Measurements from ENCODE around the gene IRAG1.

The IRAG1 gene

DNA sequence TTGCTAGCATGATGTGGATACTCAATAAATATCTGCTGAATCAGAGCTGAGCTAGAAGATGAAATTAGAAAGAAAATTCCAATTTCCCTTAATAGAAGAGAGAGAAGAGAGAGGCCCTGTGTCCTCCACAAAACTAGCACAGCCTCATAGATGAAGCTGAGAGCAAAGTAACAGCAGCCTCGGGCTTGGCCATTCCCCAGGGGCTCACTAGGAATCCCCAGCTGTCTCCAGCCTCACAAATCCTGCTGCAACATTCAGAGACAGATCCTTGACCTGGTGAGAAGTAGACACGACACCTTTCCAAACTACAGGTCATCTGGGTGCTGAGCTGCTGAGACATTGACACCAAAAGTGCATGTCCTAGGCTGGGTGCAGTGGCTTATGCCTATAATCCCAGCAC lies 26.1 kb upstream of the IRAG1 start:
- Mint-ChIP-seq H3K4me1 (no peaks in the 10 kb centered on the region), H3K9me3 (no peaks in the 10 kb centered on the region), H3K4me3 (no peak overlapping the region), H3K36me3 (no peaks in the 10 kb centered on the region), H3K27ac (no peak overlapping the region), H3K27me3 (no peaks in the 10 kb centered on the region)

DNA sequence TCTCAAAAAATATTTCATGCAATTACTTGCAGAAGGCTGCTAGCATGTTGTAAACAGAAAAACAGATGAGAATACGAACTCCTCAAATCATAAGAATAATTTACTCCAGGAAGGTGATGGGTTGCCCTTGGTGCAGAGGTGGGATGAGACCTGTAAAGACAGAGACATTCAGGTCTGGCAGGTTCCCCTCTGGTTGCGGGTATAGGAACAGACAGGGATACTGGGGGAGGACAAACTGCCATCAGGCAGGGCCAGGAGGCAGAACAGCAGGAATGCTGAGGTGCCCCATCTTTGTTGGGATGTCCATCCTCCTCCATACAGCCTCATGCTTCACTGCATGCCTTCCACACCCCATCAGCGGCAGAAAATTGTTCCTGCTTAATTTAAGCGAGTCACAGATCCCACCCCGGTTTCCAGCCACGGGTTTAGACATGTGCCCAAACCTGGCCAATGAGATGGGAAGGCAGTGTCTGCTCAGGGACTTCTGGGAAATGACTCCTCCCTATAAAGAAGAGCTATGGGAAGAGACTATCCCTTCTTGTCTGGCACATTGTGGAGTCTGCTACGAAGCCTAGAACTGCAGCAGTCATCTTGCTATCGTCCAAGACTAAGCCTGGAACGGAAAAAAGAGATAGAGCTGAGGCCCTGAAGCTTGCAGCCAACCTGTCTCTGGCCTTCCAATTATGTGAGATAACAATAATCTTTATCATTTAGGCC lies 23.1 kb upstream of the IRAG1 start:
- no peak overlapping the region for H3K4me3 Mint-ChIP-seq
- no peaks in the 10 kb centered on the region for H3K36me3 Mint-ChIP-seq
- no peak overlapping the region for H3K27ac Mint-ChIP-seq
- no peaks in the 10 kb centered on the region for H3K27me3 Mint-ChIP-seq
- no peaks in the 10 kb centered on the region for H3K4me1 Mint-ChIP-seq
- no peaks in the 10 kb centered on the region for H3K9me3 Mint-ChIP-seq

DNA sequence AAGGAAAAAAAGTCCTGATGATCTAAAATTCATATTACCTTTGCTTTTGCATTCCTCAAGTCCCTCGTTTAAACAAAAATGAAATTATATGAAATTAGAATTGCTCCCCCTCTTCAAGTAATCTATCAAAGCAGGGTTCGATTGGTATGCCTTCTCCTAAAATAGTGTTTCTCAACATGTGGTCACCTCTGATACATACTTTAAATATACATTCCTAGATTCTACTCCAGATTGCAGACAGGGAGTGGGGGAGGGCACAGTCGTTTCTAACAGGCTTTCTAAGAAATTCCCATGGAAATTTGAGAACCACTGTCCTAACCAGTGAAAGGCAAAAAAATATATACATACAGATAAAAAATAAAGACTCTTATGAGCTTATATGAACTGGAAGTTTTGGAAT lies 22.6 kb upstream of the IRAG1 start:
- Mint-ChIP-seq H3K27me3 (no peaks in the 10 kb centered on the region), H3K4me1 (no peaks in the 10 kb centered on the region), H3K4me3 (no peak overlapping the region), H3K36me3 (no peaks in the 10 kb centered on the region), H3K9me3 (no peaks in the 10 kb centered on the region), H3K27ac (no peak overlapping the region)

DNA sequence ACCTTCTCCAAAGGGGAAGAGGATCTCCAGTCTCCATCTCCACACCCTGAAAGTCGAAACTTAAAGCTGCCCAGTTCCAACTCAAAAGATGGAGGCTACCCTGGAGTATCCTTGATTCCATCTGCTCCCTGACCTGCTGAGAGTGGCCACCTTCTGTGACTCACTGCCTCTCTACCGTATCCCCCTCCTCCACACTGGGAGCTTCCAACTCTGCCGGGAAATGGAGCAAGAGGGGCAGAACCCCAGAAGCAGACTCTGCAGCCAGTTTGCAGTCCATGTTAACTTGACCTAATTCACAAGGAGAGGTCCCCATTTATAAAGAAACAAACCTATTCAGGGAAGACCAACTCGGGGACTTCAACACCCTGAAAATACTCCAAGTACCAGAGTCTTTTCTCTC lies 22.0 kb upstream of the IRAG1 start:
- Mint-ChIP-seq H3K4me3 (no peak overlapping the region), H3K27ac (no peak overlapping the region), H3K27me3 (no peaks in the 10 kb centered on the region), H3K4me1 (no peaks in the 10 kb centered on the region), H3K36me3 (no peaks in the 10 kb centered on the region), H3K9me3 (no peaks in the 10 kb centered on the region)

DNA sequence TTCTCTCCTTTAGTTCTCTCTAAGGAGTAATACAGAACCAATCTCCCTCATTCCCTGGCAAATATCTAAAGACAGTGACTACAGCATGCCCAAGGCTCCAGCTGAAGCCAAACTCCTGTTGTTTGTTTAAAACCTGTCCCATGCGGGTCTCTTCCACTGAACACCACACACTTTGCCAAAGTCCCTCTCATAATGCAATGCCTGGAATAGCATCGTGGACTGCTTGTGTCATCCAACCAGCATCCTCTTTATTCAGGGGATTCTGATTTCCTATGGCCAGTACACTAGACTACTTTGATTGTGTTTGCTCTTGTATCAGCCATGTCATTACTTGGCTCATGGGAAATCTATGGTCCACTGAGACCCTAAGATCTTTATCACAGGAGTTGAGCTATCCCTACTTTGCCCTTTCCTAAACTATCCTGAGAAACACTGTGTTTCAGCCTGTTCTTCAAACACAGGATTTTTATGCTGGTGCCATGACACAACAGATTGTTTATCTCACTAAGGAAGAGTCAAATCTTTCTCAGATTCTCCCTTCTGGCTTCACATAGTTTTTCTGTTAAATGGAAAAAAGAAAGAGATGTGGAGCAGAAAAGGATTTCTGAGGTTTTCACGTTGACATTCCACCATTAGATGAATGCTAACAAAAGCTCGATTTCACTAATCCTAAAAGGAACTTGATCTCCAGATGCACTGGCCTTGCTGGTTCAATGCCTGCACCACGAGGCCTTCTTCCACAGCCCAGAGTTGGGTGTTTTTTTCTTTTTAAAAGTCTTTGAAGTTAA lies 15.9 kb upstream of the IRAG1 start:
- no peaks in the 10 kb centered on the region for H3K27me3 Mint-ChIP-seq
- no peak overlapping the region for H3K4me3 Mint-ChIP-seq
- no peaks in the 10 kb centered on the region for H3K9me3 Mint-ChIP-seq
- H3K36me3 Mint-ChIP-seq, result no peaks in the 10 kb centered on the region
- no peaks in the 10 kb centered on the region for H3K4me1 Mint-ChIP-seq
- no peak overlapping the region for H3K27ac Mint-ChIP-seq

DNA sequence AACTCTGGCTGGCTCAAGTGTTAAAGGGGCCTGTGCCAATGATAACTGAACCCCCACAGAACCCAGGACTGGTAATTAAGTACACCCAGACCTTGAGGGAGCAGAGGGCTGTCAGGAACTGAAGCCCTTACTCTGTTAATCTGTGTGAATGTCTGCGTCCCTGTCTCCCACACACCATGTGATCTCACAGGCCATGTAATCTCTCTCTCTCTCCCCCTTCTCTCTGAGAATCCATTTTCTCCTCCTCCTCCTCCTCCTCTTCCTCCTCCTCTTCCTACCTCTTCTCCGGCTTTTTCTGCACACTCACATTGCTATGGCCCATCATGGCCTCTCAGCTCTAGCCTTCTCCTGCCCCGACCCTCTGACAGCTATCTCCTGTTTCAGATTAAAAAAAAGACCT lies 14.6 kb upstream of the IRAG1 start:
- Mint-ChIP-seq H3K4me3 (no peak overlapping the region), H3K9me3 (no peaks in the 10 kb centered on the region), H3K4me1 (no peaks in the 10 kb centered on the region), H3K36me3 (no peaks in the 10 kb centered on the region), H3K27ac (no peak overlapping the region), H3K27me3 (no peaks in the 10 kb centered on the region)

DNA sequence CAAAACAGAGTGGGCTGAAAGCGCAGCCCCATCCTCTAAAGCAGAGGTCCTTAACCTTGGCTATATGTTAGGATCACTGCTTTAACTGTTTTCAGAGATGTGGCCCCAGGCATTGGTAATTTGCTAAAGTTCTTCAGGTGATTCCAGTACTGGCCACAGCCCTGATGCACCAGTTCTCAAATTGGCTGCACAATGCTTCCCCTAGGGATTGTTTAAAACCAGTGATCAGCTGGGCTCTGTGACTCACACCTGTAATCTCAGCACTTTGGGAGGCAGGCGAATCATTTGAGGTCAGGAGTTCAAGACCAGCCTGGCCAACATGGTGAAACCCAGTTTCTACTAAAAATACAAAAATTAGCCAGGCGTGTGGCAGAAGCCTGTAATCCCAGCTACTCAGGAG lies 8.4 kb upstream of the IRAG1 start:
- Mint-ChIP-seq H3K4me1 (no peaks in the 10 kb centered on the region), H3K27me3 (no peaks in the 10 kb centered on the region), H3K4me3 (no peak overlapping the region), H3K27ac (no peak overlapping the region), H3K36me3 (no peaks in the 10 kb centered on the region), H3K9me3 (no peaks in the 10 kb centered on the region)

DNA sequence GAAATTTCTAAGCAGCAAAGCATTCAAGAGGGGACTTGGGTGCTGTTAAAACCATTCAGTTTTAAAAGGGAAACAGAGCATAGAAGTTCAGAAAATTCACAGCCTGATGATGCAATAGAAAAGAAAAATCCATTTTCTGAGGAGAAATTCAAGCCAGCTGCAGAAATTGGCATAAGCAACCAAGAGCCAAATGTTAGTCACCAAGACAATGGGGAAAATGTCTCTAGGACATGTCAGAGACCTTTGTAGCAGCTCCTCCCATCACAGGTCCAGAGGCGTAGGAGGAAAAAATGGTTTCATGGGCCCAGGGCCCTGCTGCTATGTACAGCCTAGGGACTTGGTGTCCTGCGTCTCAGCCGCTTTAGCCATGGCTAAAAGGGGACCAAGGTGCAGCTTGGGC lies 5.5 kb upstream of the IRAG1 start:
- H3K27ac Mint-ChIP-seq, result no peak overlapping the region
- H3K36me3 Mint-ChIP-seq, result no peaks in the 10 kb centered on the region
- H3K4me1 Mint-ChIP-seq, result no peaks in the 10 kb centered on the region
- H3K27me3 Mint-ChIP-seq, result peaks cover 1% of the 10 kb centered on the region
- H3K4me3 Mint-ChIP-seq, result no peak overlapping the region
- H3K9me3 Mint-ChIP-seq, result no peaks in the 10 kb centered on the region

DNA sequence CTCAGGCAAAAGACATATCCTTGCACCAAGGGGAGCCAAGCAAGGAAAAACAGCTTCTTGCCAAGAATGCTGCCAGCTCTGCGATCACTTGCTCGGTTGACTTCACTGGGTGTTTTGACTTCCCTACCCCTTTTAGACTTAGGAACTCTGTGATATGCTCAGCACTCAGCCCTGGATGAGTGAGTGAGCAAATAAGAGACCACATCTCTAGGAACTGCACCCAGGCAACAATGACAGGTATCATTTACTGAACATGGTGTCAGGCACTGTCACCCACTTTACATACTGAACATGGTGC lies 3.7 kb upstream of the IRAG1 start:
- H3K9me3 Mint-ChIP-seq, result no peaks in the 10 kb centered on the region
- no peak overlapping the region for H3K27ac Mint-ChIP-seq
- no peaks in the 10 kb centered on the region for H3K36me3 Mint-ChIP-seq
- H3K27me3 Mint-ChIP-seq, result peaks cover 1% of the 10 kb centered on the region
- no peak overlapping the region for H3K4me3 Mint-ChIP-seq
- H3K4me1 Mint-ChIP-seq, result no peaks in the 10 kb centered on the region

DNA sequence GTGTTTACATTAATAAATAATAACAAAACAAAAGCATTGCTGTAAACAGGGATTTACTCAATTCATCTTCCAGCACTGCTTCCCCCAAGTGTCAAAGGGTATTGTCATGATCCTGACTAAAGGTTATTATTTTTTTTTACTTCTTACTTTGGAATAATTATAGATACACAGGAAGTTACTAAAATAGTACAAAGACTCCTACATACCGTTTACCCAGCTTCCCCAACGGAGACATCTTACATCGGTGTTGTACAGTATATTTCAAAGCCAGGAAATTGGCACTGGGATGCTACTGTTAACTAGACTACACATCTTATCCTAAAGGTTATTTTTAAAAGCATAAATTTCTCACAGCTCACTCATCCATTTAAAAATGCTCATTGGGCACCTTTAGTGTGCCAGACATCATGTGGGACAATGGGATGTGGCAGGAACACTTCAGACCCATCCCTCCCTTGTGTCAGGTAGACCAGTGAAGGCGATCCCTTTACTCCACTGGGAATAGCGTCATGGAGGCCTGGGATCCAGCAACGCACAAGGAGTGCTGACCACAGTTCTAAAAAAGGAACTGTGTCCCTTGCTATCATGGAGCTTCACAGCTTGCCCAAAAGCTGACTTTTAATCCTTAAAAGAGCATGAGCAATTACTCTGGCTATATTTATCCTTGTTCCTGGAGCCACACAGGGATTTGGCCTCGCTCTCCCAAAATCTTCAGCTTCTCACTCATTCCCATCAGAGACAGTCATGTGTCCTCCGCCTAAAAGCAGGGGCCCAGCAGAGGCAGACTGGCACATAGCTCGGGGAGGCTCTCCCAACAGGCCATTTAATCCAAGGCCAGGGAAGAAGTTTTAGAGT lies 3.1 kb upstream of the IRAG1 start:
- Mint-ChIP-seq H3K9me3 (no peaks in the 10 kb centered on the region), H3K4me3 (no peak overlapping the region), H3K27me3 (peaks cover 1% of the 10 kb centered on the region), H3K27ac (no peak overlapping the region), H3K36me3 (no peaks in the 10 kb centered on the region), H3K4me1 (no peaks in the 10 kb centered on the region)

DNA sequence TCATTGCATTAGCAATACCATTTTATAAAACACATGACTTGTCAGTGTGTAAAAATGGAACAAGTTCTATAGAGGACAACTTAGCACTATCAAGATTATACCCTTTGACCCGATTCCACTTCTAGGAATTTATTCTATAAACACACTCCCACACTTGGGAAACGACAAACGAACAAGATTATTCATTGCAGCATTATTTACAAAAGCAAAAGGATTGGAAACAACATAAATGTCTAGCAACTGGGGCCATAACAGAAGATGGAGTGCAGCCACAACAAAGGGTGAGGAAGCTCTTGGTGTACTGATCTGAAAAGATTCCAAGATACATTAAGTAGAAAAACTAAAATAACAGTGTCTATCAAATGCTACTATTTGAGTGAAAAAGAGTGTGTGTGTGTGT lies 2.3 kb upstream of the IRAG1 start:
- no peaks in the 10 kb centered on the region for H3K36me3 Mint-ChIP-seq
- no peaks in the 10 kb centered on the region for H3K4me1 Mint-ChIP-seq
- no peak overlapping the region for H3K27ac Mint-ChIP-seq
- H3K27me3 Mint-ChIP-seq, result peaks cover 1% of the 10 kb centered on the region
- no peak overlapping the region for H3K4me3 Mint-ChIP-seq
- H3K9me3 Mint-ChIP-seq, result no peaks in the 10 kb centered on the region

DNA sequence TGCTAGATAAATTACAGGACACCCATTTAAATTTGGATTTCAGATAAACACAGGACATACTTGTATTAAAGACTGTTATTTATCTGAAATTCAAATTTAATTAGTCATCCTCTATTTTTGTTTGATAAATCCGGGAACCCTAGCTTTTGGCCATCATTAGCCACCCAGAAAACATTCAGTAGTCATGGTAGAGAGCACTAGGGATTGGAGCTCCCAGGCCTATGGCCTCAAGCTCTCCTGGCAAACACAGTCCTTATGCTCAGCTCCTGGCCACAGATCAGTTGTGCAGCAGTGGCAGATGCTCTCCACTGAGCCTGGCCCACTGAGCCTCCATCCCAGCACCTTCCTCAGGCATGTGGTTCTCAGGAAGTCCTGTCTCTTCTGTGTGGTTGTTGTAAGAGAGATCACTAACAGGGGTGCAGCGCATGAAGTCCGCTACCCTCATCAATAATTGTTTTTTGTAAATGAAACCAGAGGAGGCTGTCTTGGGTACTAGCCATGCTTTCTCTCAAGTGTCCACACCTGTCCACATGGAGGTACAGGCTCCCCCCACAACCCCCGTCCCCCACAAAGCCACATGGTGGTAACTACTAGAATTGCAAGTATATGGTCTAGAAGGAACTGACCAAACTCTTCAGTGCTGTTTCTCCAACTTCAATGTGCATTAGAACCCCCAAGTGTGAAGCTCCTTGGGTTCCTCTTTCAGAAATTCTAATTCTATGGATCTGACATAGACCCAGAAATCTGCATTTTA lies 1.1 kb upstream of the IRAG1 start:
- Mint-ChIP-seq H3K9me3 (no peaks in the 10 kb centered on the region), H3K4me1 (no peaks in the 10 kb centered on the region), H3K27me3 (peaks cover 1% of the 10 kb centered on the region), H3K27ac (no peak overlapping the region), H3K36me3 (no peaks in the 10 kb centered on the region), H3K4me3 (no peak overlapping the region)

DNA sequence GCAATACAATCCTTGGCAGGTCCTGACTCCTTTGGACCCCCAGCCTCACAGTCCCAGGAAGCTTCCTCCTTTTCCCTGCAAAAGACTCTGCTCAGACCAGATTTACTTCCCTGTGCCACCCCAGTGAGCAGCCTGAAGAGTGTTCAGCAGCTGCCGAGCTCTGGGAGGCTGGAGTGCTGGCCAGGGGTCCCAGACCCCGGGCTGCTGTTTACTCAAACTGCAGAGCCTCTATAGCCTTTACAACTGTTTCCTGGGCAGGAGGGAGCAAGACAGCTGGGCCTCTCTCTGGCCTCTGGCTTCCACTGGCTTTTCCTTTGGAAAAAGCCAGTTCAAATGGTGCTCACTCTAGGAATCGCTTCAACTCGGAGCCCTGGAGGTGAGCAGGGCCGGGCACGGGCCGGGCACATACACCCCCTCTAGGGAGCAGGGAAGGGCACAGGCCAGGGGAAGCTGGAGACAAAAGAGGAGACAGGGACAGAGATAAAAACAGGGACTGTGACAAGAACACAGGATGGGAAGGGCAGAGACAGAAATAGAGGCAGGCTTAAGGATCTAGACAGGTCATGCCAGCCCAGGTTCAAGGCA lies 932 bp downstream of the IRAG1 start:
- peaks cover 1% of the 10 kb centered on the region for H3K27me3 Mint-ChIP-seq

DNA sequence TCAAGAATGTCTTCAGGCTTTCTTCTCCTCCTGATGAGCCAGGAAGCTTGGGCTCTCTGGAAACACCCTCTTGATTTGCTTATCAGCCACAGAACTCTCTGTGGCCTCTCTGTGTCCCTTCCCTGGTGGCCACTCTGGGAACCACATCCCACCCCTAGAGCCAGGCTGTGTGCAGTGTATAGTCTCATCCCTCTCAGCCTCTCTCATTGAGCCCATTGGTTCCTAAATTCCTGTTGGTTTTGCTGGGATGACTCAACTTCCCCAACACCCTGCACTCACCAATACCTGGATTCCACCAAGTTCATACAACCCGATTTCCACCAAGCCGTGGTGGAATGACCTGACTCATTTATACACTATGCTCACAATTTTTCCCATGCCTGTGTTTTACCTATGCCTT lies 5.2 kb downstream of the IRAG1 start:
- Mint-ChIP-seq H3K27me3 (peaks cover 1% of the 10 kb centered on the region), H3K4me3 (no peak overlapping the region), H3K4me1 (no peaks in the 10 kb centered on the region), H3K27ac (no peak overlapping the region), H3K9me3 (no peaks in the 10 kb centered on the region), H3K36me3 (no peaks in the 10 kb centered on the region)

More for the DNA sequence above, 932 bp downstream of the IRAG1 start:
- Mint-ChIP-seq H3K4me3 (no peak overlapping the region), H3K36me3 (no peaks in the 10 kb centered on the region), H3K4me1 (no peaks in the 10 kb centered on the region), H3K27ac (no peak overlapping the region), H3K9me3 (no peaks in the 10 kb centered on the region)

DNA sequence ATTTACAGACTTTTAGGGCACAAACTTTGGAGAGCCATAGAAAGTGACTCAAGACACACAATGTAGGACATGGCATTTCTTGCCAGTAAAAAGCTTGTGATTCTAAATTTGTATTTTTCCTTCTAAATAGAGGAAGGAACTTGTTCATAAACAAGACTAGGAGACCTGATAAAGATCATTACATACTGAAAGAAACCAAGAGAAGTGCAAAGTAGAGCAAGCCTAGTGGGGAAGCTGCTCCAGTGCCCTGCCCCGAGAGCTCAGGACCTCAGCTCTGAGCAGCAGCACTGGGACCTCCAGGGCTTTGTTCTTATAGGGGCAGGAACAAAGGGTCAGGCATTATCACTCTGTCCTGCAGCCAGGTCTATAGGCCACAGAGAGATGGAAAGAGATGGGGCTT lies 7.2 kb downstream of the IRAG1 start:
- no peaks in the 10 kb centered on the region for H3K9me3 Mint-ChIP-seq
- peaks cover 1% of the 10 kb centered on the region for H3K27me3 Mint-ChIP-seq

More for the DNA sequence above, 7.2 kb downstream of the IRAG1 start:
- no peaks in the 10 kb centered on the region for H3K36me3 Mint-ChIP-seq
- H3K4me1 Mint-ChIP-seq, result no peaks in the 10 kb centered on the region
- H3K27ac Mint-ChIP-seq, result no peak overlapping the region
- no peak overlapping the region for H3K4me3 Mint-ChIP-seq
